Right cardiac atrium (tissue), 5 donors: ENCODE measurements around the gene ATF7. TPM values are rescaled to one million over a fixed set of nuclear protein-coding genes. Genes with fewer than 3 reads are reported as not detected.
A peak's percentile ranks its signal among the peaks of the same experiment; 100 is the strongest.

ENCODE experiments used
- ATAC-seq, 2 donors: fragments of 200-7000 bp; cut with Tn5 transposase; one replicate each; pipeline versions ENCODE4 v1.8.0 to v1.9.1; 2020; ENCODE audit warnings: moderate library complexity in 2 of 2, mild to moderate bottlenecking in 1 of 2
- DNase-seq, 3 donors: peaks; one replicate each; pipeline ENCODE4 v3.0.0-alpha.2; 2020
- H3K27ac ChIP-seq: one replicate; pipeline ENCODE4 v1.5.1; 2013; ENCODE audit warnings: mild to moderate bottlenecking, low read length, control low read depth, moderate library complexity
- H3K27me3 ChIP-seq: one replicate; pipeline ENCODE4 v1.6.1; 2013; ENCODE audit not compliant: control insufficient read depth, insufficient read depth
- H3K4me1 ChIP-seq: one replicate; pipeline ENCODE4 v1.6.1; 2013; ENCODE audit warnings: low read length; ENCODE audit not compliant: control insufficient read depth, insufficient read depth
- H3K4me3 ChIP-seq: one replicate; pipeline ENCODE4 v1.5.1; 2013; ENCODE audit warnings: low read length, control low read depth
- H3K9me3 ChIP-seq: one replicate; pipeline ENCODE4 v1.6.1; 2013; ENCODE audit warnings: low read length; ENCODE audit not compliant: control insufficient read depth
- WGBS: extraction: QIAGEN DNeasy Blood & Tissue Kit; methylation state at CpG from one replicate; pipeline ENCODE4 v1.1.7; 2013; 5-methylcytosine and 5-hydroxymethylcytosine counted together
- intact Hi-C, 4 donors: fragments of 100-400 bp; cut with DNase I; formaldehyde crosslinking; loops; one replicate each; pipeline versions ENCODE4 v1.11.0 to v1.14.0; 2022 to 2023
- long read RNA-seq, 4 donors: library from polyadenylated mRNA; unstranded; transcript quantifications; one replicate each; pipeline ENCODE4 v2.0.0, GENCODE V29; 2020 to 2021
- polyA plus RNA-seq: library from polyadenylated mRNA; stranded (reverse); fragments of 200-250 nt; gene quantifications from one replicate; pipeline ENCODE4 v1.2.3, GENCODE V29; 2013
- total RNA-seq, 4 donors: library from RNA; stranded (reverse); fragmentation: NEBNext Ultra II Directional; extraction: Animal tissue kit (Norgen Biotek cat#: 25700); gene quantifications; one replicate each; pipeline ENCODE4 v1.2.1, GENCODE V29; 2021
- donor health status: healthy with polysubstance abuse.
- donor health status: DM: no; HTN: yes; CAD: no.
- donor health status: DM: no; HTN: no; CAD: no.
- donor health status: DM: no; HTN: yes; CAD: no; lungs with severe emphysema.
- donor health status: DM: yes; HTN: yes; CAD: no.

The ATF7 gene
- 10 to 100 TPM; 30.7 to 36.9 (median 33.3) TPM for total RNA-seq
- polyA plus RNA-seq: 22.8 TPM
- long read RNA-seq, donor 1, full-length matches to known transcripts: 4 of 17 reads
- long read RNA-seq, donor 1, partial matches to known transcripts: 3 of 17 reads
- long read RNA-seq, donor 1, other reads (novel, unspliced or antisense): 10 of 17 reads
- long read RNA-seq, donor 2, partial matches to known transcripts: 0 of 4 reads
- long read RNA-seq, donor 2, other reads (novel, unspliced or antisense): 2 of 4 reads
- long read RNA-seq, donor 3, partial matches to known transcripts: 1 of 16 reads
- long read RNA-seq, donor 3, other reads (novel, unspliced or antisense): 11 of 16 reads
- long read RNA-seq, donor 4, partial matches to known transcripts: 0 of 8 reads
- long read RNA-seq, donor 4, other reads (novel, unspliced or antisense): 5 of 8 reads

DNA sequence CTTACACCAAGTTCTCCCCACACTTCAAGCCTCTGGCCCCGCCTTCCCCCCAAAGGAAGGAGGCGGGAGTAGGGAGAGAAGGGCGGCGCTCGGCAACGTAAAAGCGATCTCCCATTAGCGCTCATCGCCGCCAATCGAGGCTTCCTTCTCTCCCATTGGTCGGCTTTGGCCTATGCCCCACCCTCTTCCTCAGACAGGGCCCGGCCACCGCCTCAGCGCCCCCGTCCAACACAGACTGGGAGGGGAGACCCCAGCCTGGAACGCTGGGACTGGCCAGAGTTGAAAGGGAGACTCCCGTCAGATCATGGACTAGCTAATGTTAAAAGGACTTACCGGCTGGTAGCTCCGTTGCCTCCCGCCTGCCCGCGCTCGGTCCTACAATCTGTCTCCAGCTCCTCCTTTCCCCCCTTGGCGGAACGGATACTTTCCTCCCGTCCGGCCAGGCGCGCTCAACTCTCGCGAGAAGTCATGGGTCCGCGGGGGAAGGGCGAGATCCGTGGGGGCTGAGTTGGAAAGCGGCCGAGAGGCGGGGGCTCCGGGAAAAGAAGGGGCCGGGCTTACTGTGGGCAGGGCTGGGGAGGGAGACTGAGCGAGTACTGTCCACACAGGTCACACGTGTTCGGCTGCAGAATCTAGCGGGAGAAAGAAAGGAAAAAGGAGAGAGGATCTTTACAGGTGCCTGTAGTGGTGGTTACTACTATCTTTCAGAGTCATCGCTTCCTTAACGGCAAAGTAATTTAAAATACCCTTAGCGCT lies at the start of gene ATF7:
Gene ATF7 (minus strand): TSS at position 437 of the 756 bp plus-strand sequence. CDS start 25,382 bp downstream, outside the sequence.
- H3K4me1 ChIP-seq: peaks cover 3% of the 10 kb centered on the region
- under 1% methylated on average over 48 of the region's 48 CpGs for WGBS
- H3K4me3 ChIP-seq: peak within 1 kb of the TSS; percentile 63
- H3K27ac ChIP-seq: peak within 1 kb of the TSS; percentile 96
- no peaks in the 10 kb centered on the region for H3K27me3 ChIP-seq
- ATAC-seq (peak; percentile 99), DNase-seq (peak; percentile 97 to 99 (median 99))
- intact Hi-C loops: loop anchor here in 2 of 4 donors (5.0 to 10.0 kb wide), 2 partner anchors 49 to 51 kb away; partner anchors contain the start of gene ATP5MC2 (in 2 of the 2)
- H3K9me3 ChIP-seq: no peaks in the 10 kb centered on the region

DNA sequence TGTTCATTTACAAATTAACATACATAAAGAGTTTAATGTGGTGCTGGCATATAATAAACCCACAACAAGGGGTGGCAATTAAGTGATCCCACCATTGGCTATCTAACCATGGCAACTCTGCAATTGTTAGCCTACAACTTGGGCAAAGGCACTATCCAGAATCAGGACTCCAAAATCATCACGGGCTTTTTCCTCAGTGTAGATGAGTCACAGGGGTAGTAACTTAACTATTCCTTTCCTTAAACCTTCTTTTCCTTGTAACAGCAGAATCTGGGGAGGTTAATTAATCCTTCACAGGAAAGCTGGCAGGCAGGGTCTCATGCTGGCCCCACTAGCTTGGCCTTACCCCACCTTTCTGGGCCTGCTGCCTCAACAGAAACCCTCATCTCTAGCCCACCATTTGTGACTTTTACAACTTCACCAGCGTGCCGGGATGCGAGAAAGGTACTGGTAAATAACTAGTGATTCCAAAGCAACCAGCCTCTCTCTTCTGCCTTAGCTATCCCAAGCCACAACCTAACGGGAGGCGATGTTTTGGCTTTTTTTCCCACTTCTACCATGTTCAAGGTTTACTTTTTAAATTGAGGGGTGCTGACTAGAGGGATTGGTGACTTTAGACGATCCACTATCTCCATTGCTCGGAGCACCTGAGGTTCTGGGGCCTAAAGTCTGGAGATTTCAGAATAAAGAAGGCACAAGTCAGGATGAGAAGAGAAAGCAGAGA lies 49.0 kb upstream of the ATF7 start:
- 30% methylated on average over 8 of the region's 8 CpGs for WGBS

DNA sequence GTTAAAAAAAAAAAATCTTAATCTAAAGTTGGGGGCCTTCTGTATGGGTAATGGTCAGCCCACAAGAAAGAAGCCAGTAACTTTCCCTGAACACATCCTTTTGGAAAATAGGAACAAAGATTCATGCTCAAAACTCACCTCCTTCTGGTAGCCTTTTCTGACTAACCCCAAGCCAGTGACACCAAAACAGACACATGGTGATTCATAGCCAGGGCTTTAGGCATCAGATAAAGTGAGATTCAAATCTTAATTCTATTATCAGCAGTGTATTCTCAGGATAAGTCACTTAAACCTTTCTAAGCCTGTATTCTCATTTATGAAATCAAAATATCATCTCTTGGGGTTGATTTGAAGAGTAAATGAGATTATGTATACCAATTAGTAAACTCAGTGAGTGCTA lies 44.8 kb upstream of the ATF7 start:
- Histone ChIP-seq H3K27me3 (no peaks in the 10 kb centered on the region), H3K4me3 (no peak overlapping the region), H3K4me1 (no peaks in the 10 kb centered on the region), H3K27ac (no peak overlapping the region), H3K9me3 (no peaks in the 10 kb centered on the region)
- ATAC-seq: no peak
- DNase-seq: no peak
- intact Hi-C loops: loop anchor here in 3 of 4 donors (5.0 to 10.0 kb wide), 4 partner anchors 46 to 129 kb away; partner anchors contain the start of gene ATF7 (in 1 of the 3)

More for the DNA sequence above, 49.0 kb upstream of the ATF7 start:
- Histone ChIP-seq H3K4me3 (peak overlapping the region; percentile 59), H3K9me3 (no peaks in the 10 kb centered on the region), H3K27ac (peak overlapping the region; percentile 76), H3K4me1 (no peaks in the 10 kb centered on the region), H3K27me3 (no peaks in the 10 kb centered on the region)
- ATAC-seq (no peak), DNase-seq (no peak)
- intact Hi-C loops: loop anchor here (5.0 to 10.0 kb wide), 6 partner anchors 48 to 133 kb away; partner anchors contain the start of gene ATF7 (in 2 of the 4)

DNA sequence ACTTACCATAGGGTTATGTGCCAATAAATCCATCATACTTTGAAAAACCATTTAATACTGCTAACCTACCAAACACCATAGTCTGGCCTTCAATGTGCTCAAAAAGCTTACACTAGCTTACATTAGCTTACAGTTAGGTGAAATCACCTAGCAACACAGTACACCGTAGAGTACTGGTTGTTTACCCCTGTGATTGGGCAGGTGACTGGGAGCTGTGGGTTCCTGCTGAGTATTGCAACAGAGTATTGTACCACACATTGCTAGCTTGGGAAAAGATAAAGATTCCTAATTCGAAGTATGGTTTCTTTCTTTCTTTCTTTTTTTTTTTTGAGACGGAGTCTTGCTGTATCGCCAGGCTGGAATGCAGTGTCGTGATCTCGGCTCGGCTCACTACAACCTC lies 44.1 kb upstream of the ATF7 start:
- ATAC-seq: no peak
- H3K4me3 ChIP-seq: no peak overlapping the region
- H3K4me1 ChIP-seq: no peaks in the 10 kb centered on the region
- DNase-seq: no peak
- intact Hi-C loops: loop anchor here in 3 of 4 donors (5.0 to 10.0 kb wide), 4 partner anchors 46 to 128 kb away; partner anchors contain the start of gene ATF7 (in 1 of the 3)
- H3K27ac ChIP-seq: no peak overlapping the region
- 89% methylated on average over 7 of the region's 7 CpGs for WGBS
- no peaks in the 10 kb centered on the region for H3K27me3 ChIP-seq
- H3K9me3 ChIP-seq: no peaks in the 10 kb centered on the region

DNA sequence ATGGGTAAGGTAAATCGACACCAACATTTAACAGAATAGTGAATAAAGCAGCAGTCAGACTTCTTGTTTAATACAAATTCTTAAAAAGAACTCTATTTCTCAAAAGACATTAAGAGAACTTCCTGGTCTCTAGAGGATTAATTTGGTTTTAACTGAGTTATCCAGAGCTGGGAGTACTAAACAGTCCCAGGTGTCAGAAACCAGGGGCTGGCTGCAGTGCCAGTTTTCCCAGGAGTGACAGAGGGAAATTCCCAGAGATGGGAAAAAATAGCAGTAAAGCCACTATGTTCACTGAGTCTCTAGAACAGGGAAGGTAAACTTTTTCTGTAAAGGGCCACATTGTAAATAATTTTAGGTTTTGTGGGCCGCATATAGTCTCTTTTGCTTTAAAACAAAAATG lies 40.9 kb upstream of the ATF7 start:
- intact Hi-C loops: no loop called here
- H3K4me3 ChIP-seq: no peak overlapping the region
- no peak for ATAC-seq
- 95% methylated on average over 2 of the region's 2 CpGs for WGBS
- H3K4me1 ChIP-seq: no peaks in the 10 kb centered on the region
- H3K9me3 ChIP-seq: no peaks in the 10 kb centered on the region
- DNase-seq: no peak
- H3K27ac ChIP-seq: no peak overlapping the region
- no peaks in the 10 kb centered on the region for H3K27me3 ChIP-seq

DNA sequence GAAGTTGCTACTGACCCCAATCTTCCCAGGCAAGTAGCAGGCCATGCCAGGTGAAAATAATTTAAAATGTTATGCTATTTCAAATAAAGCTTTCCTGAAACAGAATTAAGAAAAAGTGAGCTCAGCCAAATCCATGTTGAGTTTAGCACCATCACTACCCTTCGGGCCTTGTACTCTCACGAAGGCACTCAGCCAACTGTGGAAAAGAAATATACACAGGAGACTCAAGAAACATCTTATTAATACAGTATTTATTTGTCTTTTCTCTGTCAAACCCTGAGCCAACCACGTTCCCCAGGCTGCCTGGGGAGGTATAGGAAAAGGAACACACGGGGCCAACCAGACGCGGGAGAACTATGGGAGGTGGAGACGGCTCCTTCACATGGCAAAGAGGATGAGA lies 38.8 kb upstream of the ATF7 start:
- Histone ChIP-seq H3K27ac (no peak overlapping the region), H3K4me1 (no peaks in the 10 kb centered on the region), H3K4me3 (no peak overlapping the region), H3K27me3 (no peaks in the 10 kb centered on the region), H3K9me3 (no peaks in the 10 kb centered on the region)
- intact Hi-C loops: no loop called here
- ATAC-seq: no peak
- WGBS: 62% methylated on average over 7 of the region's 7 CpGs
- DNase-seq: no peak

DNA sequence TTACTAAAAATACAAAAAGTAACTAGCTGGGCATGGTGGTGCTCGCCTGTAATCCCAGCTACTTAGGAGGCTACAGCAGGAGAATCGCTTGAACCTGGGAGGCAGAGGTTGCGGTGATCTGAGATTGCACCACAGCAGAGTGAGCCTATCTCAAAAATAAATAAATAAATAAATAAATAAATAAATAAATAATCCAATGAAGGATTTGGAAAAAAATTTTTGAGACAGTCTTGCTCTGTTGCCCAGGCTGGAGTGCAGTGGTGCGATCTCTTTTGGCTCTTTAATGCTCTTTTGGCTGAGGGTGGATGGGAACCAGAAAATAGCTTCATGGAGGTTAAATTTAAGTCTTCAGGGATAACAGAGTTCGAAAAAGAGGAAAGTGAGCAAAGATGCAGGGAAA lies 38.0 kb upstream of the ATF7 start:
- Histone ChIP-seq H3K4me3 (no peak overlapping the region), H3K27ac (no peak overlapping the region), H3K27me3 (no peaks in the 10 kb centered on the region), H3K9me3 (no peaks in the 10 kb centered on the region), H3K4me1 (no peaks in the 10 kb centered on the region)
- ATAC-seq: no peak
- WGBS: 81% methylated on average over 5 of the region's 5 CpGs
- DNase-seq: no peak
- intact Hi-C loops: no loop called here

DNA sequence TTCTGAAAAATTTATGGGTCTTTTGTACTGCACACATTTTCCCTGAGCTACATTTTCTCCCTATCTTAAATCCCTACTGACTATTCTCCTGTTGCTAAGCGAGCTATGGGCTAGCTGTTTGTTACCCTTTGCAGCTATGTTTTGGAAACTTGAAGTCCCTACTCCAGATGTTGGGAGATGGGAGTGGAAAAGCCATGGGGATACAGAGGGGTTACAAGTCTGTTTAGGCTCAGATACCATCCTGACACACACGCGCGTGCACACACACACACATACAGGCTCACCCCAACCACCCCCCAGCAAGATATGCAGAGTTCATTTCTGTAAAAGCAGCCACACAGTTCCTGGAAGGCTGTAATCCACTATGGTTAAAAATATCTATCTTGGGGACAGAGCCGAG lies 33.9 kb upstream of the ATF7 start:
- DNase-seq (peak; percentile 37 to 82 (median 79)), ATAC-seq (peak; percentile 56 to 57)
- WGBS: 32% methylated on average over 5 of the region's 5 CpGs
- Histone ChIP-seq H3K27ac (peak overlapping the region; percentile 94), H3K9me3 (no peaks in the 10 kb centered on the region), H3K27me3 (no peaks in the 10 kb centered on the region), H3K4me3 (no peak overlapping the region), H3K4me1 (no peaks in the 10 kb centered on the region)
- intact Hi-C loops: no loop called here

DNA sequence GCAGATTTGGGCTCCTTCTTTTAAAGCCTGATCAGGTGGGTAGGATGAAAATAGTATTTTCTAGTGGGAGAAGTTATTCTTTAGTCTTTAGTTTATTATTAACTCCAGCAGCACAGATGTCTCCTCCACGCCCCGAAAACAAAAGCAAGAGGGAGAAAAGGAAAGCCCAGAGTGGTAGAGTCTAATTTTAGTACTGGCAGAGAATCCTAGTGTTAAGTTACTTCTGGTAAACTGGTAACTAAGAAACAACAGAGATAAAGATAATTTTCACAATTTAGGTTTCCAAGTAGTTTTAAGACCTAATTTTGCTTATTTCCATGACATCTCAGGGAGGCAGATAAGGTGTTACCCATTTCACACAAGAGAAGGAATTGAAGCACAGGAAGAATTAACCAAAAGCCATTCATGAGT lies 33.4 kb upstream of the ATF7 start:
- peak overlapping the region; percentile 99 for H3K27ac ChIP-seq
- no peaks in the 10 kb centered on the region for H3K9me3 ChIP-seq
- no peaks in the 10 kb centered on the region for H3K4me1 ChIP-seq
- WGBS: 23% methylated on average over 2 of the region's 2 CpGs
- DNase-seq: no peak
- no peaks in the 10 kb centered on the region for H3K27me3 ChIP-seq
- H3K4me3 ChIP-seq: no peak overlapping the region
- intact Hi-C loops: no loop called here
- ATAC-seq: peak; percentile 55 to 57

DNA sequence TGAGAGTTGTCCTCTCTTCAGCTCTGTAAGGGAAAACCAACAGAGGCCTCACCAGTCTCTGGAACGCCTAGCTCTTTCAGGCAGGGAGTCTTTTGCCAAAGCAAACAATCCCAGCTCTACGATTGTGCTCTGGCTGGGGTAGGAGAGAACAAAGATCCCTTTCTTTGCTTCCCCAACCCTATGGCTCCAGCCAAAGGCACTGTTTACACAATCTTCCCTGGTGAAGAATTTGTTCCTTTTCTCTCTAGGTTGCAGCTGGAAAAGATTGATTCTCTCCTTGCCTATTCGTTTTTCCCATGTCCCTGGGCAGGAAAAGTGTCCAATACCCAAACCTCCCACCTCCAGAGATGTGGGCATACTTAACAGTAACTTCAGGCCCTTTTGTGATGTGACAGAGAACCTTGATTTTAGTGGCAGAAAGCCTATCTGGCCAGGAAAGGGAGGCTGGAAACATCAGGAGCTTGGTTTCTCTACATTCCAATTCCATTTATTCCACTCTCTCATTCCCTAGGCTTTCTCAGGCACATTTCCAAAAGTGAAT lies 32.9 kb upstream of the ATF7 start:
- intact Hi-C loops: no loop called here
- H3K4me3 ChIP-seq: no peak overlapping the region
- H3K9me3 ChIP-seq: no peaks in the 10 kb centered on the region
- WGBS: 15% methylated on average over 3 of the region's 3 CpGs
- H3K4me1 ChIP-seq: no peaks in the 10 kb centered on the region
- ATAC-seq: peak; percentile 95 to 97
- peak overlapping the region; percentile 99 for H3K27ac ChIP-seq
- no peaks in the 10 kb centered on the region for H3K27me3 ChIP-seq
- DNase-seq: peak; percentile 61 to 80 (median 62)
